Vagina (tissue), 2 donors: ENCODE measurements around the gene INO80D. TPM values are rescaled to one million over a fixed set of nuclear protein-coding genes. Genes with fewer than 3 reads are reported as not detected.

ENCODE experiments used
- DNase-seq, 2 donors: peaks; one replicate each; pipeline ENCODE4 v3.0.0-alpha.2; 2017; ENCODE audit errors: extremely low spot score in 2 of 2
- H3K27ac ChIP-seq: fragments of 200-600 bp; sonication (generic); one replicate; pipeline ENCODE4 v1.5.1; 2019
- H3K27me3 ChIP-seq: fragments of 200-600 bp; sonication (generic); one replicate; pipeline ENCODE4 v1.5.1; 2019
- H3K36me3 ChIP-seq, 2 donors: fragments of 200-600 bp; sonication (generic); one replicate each; pipeline ENCODE4 v1.5.1; 2017 to 2019
- H3K4me1 ChIP-seq: fragments of 200-600 bp; sonication (generic); one replicate; pipeline ENCODE4 v1.5.1; 2019
- H3K4me3 ChIP-seq, 2 donors: fragments of 200-600 bp; sonication (generic); 1 replicate in 1 of 2; 2 replicates in 1 of 2; pipeline ENCODE4 v1.5.1; 2016 to 2019
- H3K9me3 ChIP-seq: fragments of 200-600 bp; sonication (generic); one replicate; pipeline ENCODE4 v1.5.1; 2019
- CTCF ChIP-seq, 3 experiments: fragments of 450-650 bp in 2 of 3; fragments of 200-600 bp in 1 of 3; sonication (generic) in 1 of 3; IDR thresholded peaks; one replicate each; pipeline ENCODE4 v1.5.1; 2017 to 2019; ENCODE audit warnings: antibody characterized with exemption in 3 of 3, mild to moderate bottlenecking in 2 of 3, moderate library complexity in 2 of 3
- POLR2A ChIP-seq, 2 donors: fragments of 450-650 bp; IDR thresholded peaks; one replicate each; pipeline ENCODE4 v1.6.1; 2017; ENCODE audit warnings: antibody characterized with exemption in 2 of 2, mild to moderate bottlenecking in 2 of 2, moderate library complexity in 2 of 2
- POLR2AphosphoS5 ChIP-seq, 2 donors: sonication (generic); formaldehyde crosslinking; IDR thresholded peaks; one replicate each; pipeline ENCODE4 v1.9.0; 2017; ENCODE audit warnings: antibody characterized with exemption in 2 of 2, mild to moderate bottlenecking in 2 of 2, low read depth in 1 of 2; ENCODE audit not compliant: insufficient read depth in 1 of 2
- intact Hi-C: fragments of 100-400 bp; cut with DNase I; formaldehyde crosslinking; loops from one replicate; pipeline ENCODE4 v1.15.1; 2023
- small RNA-seq: library from RNA; depleted of rRNA; stranded (forward); fragments of <200 nt; gene quantifications from one replicate; pipeline ENCODE3, GENCODE V24; 2016
- total RNA-seq: library from RNA; depleted of rRNA; stranded (reverse); fragments of >200 nt; gene quantifications from one replicate; pipeline ENCODE4 v1.2.3, GENCODE V29; 2016

INO80D gene
- total RNA-seq, 1 donor from 2014 or later = 18.4 TPM

DNA sequence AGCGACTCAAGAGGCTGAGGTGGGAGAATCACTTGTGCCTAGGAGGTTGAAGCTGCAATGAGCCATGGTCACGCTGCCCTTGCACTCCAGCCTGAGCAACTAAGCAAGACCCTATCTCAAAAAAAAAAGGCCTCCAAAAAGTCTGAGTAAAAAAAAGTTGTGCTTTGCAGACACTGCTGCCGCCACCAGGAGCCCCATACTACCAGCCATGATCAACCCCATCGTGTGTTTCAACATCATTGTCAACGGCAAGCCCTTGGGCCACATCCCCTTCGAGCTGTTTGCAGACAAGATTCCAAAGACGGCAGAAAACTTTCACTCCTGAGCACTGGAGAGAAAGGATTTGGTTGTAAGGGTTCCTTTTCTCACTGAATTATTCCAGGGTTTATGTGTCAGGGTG lies 137.1 kb downstream of the INO80D start:
- intact Hi-C loops = loop anchor here (10.0 kb wide), 1 partner anchor 1684 kb away; no protein-coding TSS in a partner anchor
- no peaks in the 10 kb centered on the region for H3K36me3 ChIP-seq
- H3K4me3 ChIP-seq = no peak overlapping the region
- TF ChIP-seq POLR2A (IDR thresholded peaks at IDR 0.05) (no peak), POLR2AphosphoS5 (IDR thresholded peaks at IDR 0.05; ENCODE audit: insufficient read depth in 1 of 2, low read depth in 1 of 2) (no peak), CTCF (IDR thresholded peaks at IDR 0.05) (no peak)
- no peaks in the 10 kb centered on the region for H3K9me3 ChIP-seq
- no peak for DNase-seq
- H3K27me3 ChIP-seq = no peaks in the 10 kb centered on the region
- H3K4me1 ChIP-seq = peaks cover 8% of the 10 kb centered on the region
- no peak overlapping the region for H3K27ac ChIP-seq

DNA sequence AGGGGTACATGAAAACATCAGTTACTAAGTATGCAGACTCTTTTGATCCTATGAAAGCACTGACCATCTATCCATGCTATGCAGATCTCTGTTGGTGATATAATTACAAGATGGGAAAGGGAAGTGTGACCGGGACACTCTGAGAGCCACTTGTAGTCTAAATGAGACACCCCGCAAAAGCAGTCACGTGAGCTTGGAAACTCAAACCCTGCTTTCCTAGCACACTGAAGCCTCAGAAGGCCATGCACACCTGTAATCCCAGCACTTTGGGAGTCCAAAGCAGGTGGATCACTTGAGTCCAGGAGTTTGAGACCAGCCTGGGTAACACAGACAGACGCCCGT lies 137.5 kb downstream of the INO80D start:
- Histone ChIP-seq H3K36me3 (no peaks in the 10 kb centered on the region), H3K4me3 (no peak overlapping the region), H3K4me1 (peaks cover 8% of the 10 kb centered on the region), H3K27ac (peak overlapping the region; percentile 41), H3K27me3 (no peaks in the 10 kb centered on the region), H3K9me3 (no peaks in the 10 kb centered on the region)
- intact Hi-C loops = loop anchor here (10.0 kb wide), 1 partner anchor 1684 kb away; no protein-coding TSS in a partner anchor
- DNase-seq = no peak
- TF ChIP-seq POLR2A (IDR thresholded peaks at IDR 0.05) (no peak), POLR2AphosphoS5 (IDR thresholded peaks at IDR 0.05; ENCODE audit: insufficient read depth in 1 of 2, low read depth in 1 of 2) (no peak)

GRCh38 chr2:205947621-205948495 lies 138.1 kb downstream of the INO80D start:
- intact Hi-C loops = loop anchor here (10.0 kb wide), 1 partner anchor 1683 kb away; no protein-coding TSS in a partner anchor
- no peak for DNase-seq
- no peaks in the 10 kb centered on the region for H3K27me3 ChIP-seq
- TF ChIP-seq POLR2AphosphoS5 (IDR thresholded peaks at IDR 0.05; ENCODE audit: insufficient read depth in 1 of 2, low read depth in 1 of 2) = peak in 1 of 2 donors; percentile 13
- no peak for TF ChIP-seq POLR2A (IDR thresholded peaks at IDR 0.05)
- peak; percentile 68 to 97 (median 86) for TF ChIP-seq CTCF (IDR thresholded peaks at IDR 0.05)
- peak overlapping the region; percentile 41 for H3K27ac ChIP-seq
- H3K4me3 ChIP-seq = no peak overlapping the region
- peaks cover 8% of the 10 kb centered on the region for H3K4me1 ChIP-seq
- no peaks in the 10 kb centered on the region for H3K9me3 ChIP-seq
- H3K36me3 ChIP-seq = no peaks in the 10 kb centered on the region

DNA sequence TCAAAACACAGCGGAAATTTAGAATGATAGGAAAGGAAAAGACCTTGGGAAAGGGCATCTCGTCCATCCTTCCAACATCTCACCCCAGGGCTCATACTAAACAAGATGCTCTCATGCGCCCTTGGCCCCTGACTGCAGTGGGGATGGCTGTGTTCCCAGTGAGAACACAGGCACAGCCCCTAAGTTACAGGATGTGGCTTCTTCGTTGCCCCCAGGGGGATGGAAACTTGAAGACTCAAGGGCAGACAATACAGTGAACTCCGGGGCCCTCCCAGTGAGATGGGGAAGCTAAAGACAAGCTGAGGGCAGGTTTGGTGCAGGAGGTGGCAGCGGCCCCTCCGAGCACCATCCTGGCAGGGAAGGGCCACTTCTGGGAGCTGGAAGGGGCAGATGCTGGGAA lies 139.7 kb downstream of the INO80D start:
- no peak for DNase-seq
- TF ChIP-seq POLR2AphosphoS5 (IDR thresholded peaks at IDR 0.05; ENCODE audit: insufficient read depth in 1 of 2, low read depth in 1 of 2) (no peak), CTCF (IDR thresholded peaks at IDR 0.05) (no peak), POLR2A (IDR thresholded peaks at IDR 0.05) (no peak)
- H3K36me3 ChIP-seq = no peaks in the 10 kb centered on the region
- H3K9me3 ChIP-seq = no peaks in the 10 kb centered on the region
- intact Hi-C loops = loop anchor here (10.0 kb wide), 1 partner anchor 1681 kb away; no protein-coding TSS in a partner anchor
- H3K27ac ChIP-seq = no peak overlapping the region
- no peak overlapping the region for H3K4me3 ChIP-seq
- H3K4me1 ChIP-seq = peaks cover 8% of the 10 kb centered on the region
- H3K27me3 ChIP-seq = no peaks in the 10 kb centered on the region

Small RNA genes lying within 50 kb of the gene (small RNA-seq; reads per million reads assigned to genes)
- gene RF00006 = not detected
- gene RF00019 = not detected

Other genes with a start within 250 kb of the INO80D start
- gene NDUFS1, start 73.3 kb upstream of the INO80D start, total RNA-seq = 33.6 TPM
- gene EEF1B2, start 73.7 kb upstream of the INO80D start, total RNA-seq = 353 TPM
- 13.0 TPM for gene ZDBF2, start 188.5 kb upstream of the INO80D start, total RNA-seq